Thyroid gland (tissue), 4 donors: ENCODE results near the gene ISX.

Source experiments
- CTCF ChIP-seq, 6 experiments: fragments of 200-600 bp in 3 of 6; fragments of 450-650 bp in 3 of 6; sonication (generic) in 3 of 6; IDR thresholded peaks; one replicate each; pipeline ENCODE4 v1.5.1; 2016 to 2019; ENCODE audit warnings: antibody characterized with exemption in 6 of 6, mild to moderate bottlenecking in 2 of 6, inconsistent platforms in 1 of 6, moderate library complexity in 1 of 6
- POLR2A ChIP-seq, 2 donors: fragments of 450-650 bp; IDR thresholded peaks; one replicate each; pipeline ENCODE4 v1.6.1; 2017; ENCODE audit warnings: antibody characterized with exemption in 2 of 2, mild to moderate bottlenecking in 2 of 2, moderate library complexity in 1 of 2

DNA sequence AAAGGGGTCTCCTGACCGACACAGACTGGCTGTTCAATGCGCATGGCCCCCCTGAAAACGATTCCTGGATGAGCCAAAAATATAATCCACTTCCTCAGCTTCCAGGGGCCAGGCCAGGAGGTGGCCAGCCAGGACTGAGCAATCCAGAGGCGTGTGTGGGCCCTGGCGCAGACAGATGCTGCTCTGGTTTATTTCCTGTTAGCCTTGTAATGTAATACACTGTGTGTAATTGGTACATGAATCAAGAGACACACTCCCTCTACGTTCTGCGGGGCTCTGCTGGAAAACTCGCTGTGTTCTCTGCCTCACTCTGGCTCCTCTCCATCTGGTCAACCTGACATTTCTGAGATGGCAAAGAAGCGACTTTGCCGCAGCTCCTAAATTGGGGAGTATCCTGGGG lies 26.3 kb upstream of the ISX start:
- no peak for TF ChIP-seq POLR2A (IDR thresholded peaks at IDR 0.05)
- TF ChIP-seq CTCF (IDR thresholded peaks at IDR 0.05), result no peak
